ENCODE measurements around the gene TMEM209.

DNA sequence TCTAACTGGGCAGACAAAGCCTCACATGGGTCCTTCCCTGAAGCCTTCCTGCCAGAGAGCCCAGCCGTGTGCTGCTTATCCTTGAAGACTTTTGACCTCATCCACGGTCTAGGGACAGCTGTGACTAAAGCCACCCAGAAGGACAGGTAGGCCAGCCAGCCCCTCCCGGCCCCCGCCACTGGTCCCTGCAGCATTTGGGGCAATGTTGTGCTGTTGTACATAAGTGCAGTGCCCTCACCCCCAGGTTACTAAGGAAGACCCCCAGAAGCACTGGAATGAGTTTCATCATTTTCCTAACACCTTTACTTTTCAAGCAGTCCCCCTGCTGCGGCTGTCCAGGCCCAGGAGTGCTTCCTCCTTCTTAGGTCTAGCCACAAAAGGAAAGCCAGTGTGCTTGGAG, 43.0 kb downstream of the TMEM209 start:
- TF ChIP-seq CTCF (optimal IDR thresholded peaks at IDR 0.05 in 1 of 3, IDR thresholded peaks at IDR 0.05 in 1 of 3, conservative IDR thresholded peaks at IDR 0.05 in 1 of 3; ENCODE audit: extremely low read depth in 1 of 3, insufficient read depth in 2 of 3, low read length in 3 of 3) (no peak), EZH2 (IDR thresholded peaks at IDR 0.05; ENCODE audit: low read length) (no peak)

Measured in keratinocyte (primary cell).